Measurements from ENCODE around the gene GALNT2.

DNA sequence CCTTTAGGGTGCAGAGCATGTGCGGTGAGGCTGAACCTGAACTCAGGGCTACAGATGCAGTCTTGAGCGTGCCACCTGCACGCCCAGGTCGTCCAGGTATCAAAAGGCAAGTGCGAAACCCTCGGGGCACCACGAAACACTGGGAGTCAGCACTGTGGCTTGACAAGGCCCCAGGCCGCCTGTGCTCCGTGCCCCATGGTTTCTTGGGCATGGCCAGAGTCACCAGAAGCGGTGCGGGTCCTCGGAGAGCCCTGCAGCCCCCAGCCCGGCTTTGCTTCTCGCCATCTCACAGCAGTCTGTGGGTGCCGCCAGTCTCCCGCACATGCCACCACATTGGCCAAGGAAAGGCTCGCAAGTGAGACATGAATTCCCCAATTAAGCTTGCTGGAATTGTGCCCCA is 241.8 kb downstream of the GALNT2 start:
- TF ChIP-seq POLR2A (IDR thresholded peaks at IDR 0.05; ENCODE audit: low read length), result no peak
- no peak for TF ChIP-seq GATA1 (IDR thresholded peaks at IDR 0.05; ENCODE audit: low read depth, low read length)
